ENCODE data around the gene SPRY1.
A peak's percentile ranks its signal among the peaks of the same experiment; 100 is the strongest.

The SPRY1 gene

DNA sequence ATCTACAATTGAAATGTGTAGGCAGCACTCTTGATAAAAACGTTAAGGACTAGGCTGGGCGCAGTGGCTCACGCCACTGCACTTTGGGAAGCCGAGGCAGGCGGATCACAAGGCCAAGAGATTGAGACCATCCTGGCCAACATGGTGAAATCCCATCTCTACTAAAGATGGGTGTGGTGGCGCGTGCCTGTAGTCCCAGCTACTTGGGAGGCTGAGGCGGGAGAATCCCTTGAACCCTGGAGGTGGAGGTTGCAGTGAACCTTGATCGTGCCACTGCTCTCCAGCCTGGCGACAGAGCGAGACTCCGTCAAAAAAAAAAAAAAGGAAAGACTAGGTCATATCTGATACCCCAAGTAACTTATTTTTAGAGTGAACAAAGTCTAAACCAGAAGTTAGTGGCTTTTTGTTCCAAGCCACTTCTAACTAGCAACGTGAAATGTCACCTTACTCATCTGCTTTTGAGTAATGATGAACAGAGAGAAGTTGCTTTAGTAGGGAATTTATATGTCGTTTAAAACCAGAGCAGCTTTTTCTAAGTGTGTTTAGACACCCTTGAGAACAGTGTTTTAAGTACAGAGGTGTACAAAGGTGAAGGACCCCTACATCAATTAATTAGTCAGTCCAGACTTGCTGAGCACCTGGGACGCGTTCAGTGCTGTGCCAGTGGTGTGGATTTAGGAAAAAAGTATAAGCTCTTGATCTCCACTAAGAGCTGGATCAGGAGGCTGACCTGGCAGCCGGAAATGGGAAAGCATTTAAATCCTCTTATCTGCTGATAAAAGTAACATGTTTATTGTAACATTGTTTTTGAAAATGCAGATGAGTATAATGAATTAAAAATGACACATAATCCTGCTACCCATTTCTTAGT is 23.5 kb downstream of the SPRY1 start:
- FAIRE-seq (peak; percentile 82), DNase-seq (ENCODE audit: insufficient read length, low spot score) (no peak)
- TF ChIP-seq, protein P1, sequence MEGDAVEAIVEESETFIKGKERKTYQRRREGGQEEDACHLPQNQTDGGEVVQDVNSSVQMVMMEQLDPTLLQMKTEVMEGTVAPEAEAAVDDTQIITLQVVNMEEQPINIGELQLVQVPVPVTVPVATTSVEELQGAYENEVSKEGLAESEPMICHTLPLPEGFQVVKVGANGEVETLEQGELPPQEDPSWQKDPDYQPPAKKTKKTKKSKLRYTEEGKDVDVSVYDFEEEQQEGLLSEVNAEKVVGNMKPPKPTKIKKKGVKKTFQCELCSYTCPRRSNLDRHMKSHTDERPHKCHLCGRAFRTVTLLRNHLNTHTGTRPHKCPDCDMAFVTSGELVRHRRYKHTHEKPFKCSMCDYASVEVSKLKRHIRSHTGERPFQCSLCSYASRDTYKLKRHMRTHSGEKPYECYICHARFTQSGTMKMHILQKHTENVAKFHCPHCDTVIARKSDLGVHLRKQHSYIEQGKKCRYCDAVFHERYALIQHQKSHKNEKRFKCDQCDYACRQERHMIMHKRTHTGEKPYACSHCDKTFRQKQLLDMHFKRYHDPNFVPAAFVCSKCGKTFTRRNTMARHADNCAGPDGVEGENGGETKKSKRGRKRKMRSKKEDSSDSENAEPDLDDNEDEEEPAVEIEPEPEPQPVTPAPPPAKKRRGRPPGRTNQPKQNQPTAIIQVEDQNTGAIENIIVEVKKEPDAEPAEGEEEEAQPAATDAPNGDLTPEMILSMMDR (IDR thresholded peaks at IDR 0.05; ENCODE audit: insufficient read depth, missing control alignments) = no peak

DNA sequence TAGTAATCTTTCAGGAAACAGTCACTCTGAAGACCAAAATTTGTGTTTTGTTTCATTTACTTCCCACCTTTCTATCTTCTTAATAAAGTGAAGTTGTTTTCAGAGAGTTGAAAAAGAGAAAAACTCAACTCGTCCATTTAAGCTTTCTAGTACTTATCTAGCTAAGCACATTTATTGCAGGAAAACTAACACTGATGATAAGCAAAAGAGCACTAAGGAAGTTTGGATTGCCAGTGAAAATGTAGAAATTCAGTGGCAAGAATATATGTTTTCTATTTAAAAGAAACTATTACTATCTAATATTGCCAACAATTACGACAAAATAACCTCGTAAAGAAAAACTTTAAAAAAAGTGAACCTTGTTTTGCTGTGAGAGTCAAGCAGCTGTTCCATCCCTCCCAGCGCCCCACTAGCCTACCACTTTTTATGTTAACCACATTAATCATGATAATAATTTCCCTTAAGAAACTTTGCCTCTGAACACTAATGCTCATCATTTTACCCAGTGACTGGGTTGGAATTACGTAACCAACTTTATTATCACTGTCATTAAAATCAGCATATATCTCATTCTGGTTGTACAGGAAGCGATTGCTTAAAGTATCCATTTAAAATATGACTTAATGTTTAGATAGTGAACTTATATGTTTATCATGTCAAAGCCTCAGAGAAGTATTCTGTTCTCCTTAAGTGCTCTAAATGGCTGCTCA is 24.8 kb downstream of the SPRY1 start:
- DNase-seq (ENCODE audit: insufficient read length, low spot score) (no peak), FAIRE-seq (no peak)
- TF ChIP-seq, protein P1 (IDR thresholded peaks at IDR 0.05; ENCODE audit: insufficient read depth, missing control alignments) = no peak

DNA sequence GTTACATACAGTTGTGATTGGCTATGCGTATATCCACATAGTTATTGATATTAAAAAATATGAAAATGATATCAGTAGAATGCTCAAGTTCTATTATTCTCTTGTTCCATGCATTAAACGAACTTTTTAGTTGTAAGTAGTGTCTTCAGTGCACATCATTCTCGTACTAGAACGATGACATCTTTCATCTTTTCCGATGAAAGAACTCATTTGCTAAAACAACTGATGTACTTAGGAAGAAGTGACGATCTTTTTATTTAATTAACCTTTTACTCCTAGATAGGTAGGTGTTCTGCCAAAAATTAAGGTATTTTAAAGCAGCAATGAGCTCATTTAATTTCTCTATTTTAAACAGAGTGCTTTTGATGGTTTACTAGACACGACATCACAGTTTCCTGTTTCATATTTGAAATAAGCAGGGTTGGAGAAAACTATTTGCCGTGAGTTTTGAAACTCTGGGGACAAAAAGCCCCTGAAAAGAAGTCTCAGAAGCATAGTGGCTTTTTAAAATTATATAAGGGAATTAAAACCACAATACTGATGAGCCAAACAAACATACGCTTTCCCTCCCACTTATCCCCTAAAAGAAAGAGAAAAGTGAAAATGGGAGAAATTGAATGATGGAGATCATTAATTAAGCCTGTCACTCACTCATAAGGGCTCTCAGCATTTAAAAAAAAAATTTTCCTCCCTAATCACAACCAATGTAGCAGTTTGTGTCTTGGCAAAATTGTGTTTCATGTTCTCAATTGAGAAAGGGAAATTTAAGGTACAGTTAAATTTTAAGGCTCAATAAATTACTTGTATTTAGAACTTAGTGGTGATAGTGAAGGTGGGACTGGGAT is 25.6 kb downstream of the SPRY1 start:
- TF ChIP-seq, protein P1 (IDR thresholded peaks at IDR 0.05; ENCODE audit: insufficient read depth, missing control alignments) = no peak
- FAIRE-seq = no peak
- no peak for DNase-seq (ENCODE audit: insufficient read length, low spot score)

DNA sequence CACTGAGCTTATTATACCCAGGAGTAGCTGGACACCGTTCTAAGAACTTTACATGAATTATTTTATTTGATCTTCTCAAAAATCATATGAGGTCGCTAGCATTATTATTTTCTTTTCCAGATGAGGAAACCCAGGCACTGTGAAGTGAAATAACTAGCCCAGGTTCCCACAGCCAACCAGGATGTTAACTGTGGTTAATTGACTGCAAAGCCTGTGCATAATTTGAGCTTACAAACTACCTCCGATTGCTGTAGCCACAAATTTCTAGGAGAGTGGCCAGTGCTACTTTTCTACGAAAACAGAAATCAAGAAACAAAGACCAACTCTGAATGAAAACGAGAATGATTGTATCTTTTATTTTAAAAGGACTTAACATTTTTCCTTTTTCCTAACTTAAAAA is 27.2 kb downstream of the SPRY1 start:
- DNase-seq (ENCODE audit: insufficient read length, low spot score) = no peak
- FAIRE-seq = no peak
- TF ChIP-seq, protein P1 (IDR thresholded peaks at IDR 0.05; ENCODE audit: insufficient read depth, missing control alignments) = no peak

DNA sequence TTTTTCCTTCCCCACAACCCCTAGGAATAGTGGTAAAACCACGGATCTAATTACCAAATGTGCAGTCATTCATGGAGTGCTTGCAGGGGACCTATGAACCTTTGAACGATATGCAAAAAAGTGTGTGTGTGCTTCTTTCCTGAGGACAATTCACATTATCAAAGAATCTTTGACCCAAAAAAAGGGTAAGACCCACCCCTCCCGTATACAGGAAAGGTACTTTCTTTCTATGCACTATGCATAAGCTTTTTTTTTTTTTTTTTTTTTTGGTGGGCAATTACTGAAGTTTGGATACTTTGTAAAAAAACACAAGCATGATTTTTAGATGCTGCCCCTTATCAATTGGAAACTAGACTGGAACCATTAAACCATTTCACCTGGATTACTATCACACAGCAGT is 31.4 kb downstream of the SPRY1 start:
- TF ChIP-seq, protein P1 (IDR thresholded peaks at IDR 0.05; ENCODE audit: insufficient read depth, missing control alignments) = no peak
- no peak for FAIRE-seq
- no peak for DNase-seq (ENCODE audit: insufficient read length, low spot score)

DNA sequence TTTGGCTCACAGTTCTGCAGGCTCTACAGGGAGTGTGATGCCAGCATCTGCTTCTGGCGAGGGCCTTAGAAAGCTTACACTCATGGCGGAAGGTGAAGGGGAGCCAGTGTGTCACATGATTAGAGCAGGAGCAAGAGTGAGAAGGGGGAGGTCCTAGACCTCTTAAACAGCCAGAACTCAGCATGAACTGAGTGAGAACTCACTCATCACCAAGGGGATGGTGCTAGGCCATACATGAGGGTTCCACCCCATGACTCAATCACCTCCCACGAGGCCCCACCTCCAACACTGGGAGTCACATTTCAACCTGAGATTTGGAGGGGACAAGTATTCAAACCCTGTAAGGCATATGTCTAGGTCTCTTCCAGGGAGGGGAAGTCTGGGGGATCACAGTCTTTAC is 33.4 kb downstream of the SPRY1 start:
- no peak for FAIRE-seq
- TF ChIP-seq, protein P1 (IDR thresholded peaks at IDR 0.05; ENCODE audit: insufficient read depth, missing control alignments) = no peak
- DNase-seq (ENCODE audit: insufficient read length, low spot score) = no peak

Measured in D721Med (cell line).